ENCODE results near the gene CUEDC1. TPM values are rescaled to one million over a fixed set of nuclear protein-coding genes. Genes with fewer than 3 reads are reported as not detected.
"Not testable (repeated sequence)": the region's sequence is repeated elsewhere in the genome, so short reads cannot be mapped to it uniquely, and the experiment has no call there.

Gene CUEDC1
- total RNA-seq, 1 donor, result 2.5 TPM

GRCh38 chr17:57974053-57974824 is 19.0 kb upstream of the CUEDC1 start:
- not testable (repeated sequence) for H3K27me3 ChIP-seq (ENCODE audit: insufficient read depth, low read length); H3K4me3 ChIP-seq (ENCODE audit: low read length)

GRCh38 chr17:57972151-57972550 is 16.9 kb upstream of the CUEDC1 start:
- Histone ChIP-seq H3K4me1 (ENCODE audit: insufficient read depth, low read length) (no peaks in the 10 kb centered on the region), H3K9me3 (ENCODE audit: low read depth, low read length) (no peaks in the 10 kb centered on the region), H3K4me3 (ENCODE audit: low read length) (no peak overlapping the region), H3K27me3 (ENCODE audit: insufficient read depth, low read length) (no peaks in the 10 kb centered on the region)

More at GRCh38 chr17:57974053-57974824, 19.0 kb upstream of the CUEDC1 start:
- not testable (repeated sequence) for H3K4me1 ChIP-seq (ENCODE audit: insufficient read depth, low read length); H3K9me3 ChIP-seq (ENCODE audit: low read depth, low read length)

GRCh38 chr17:57971572-57971971 is 16.4 kb upstream of the CUEDC1 start:
- no peak overlapping the region for H3K4me3 ChIP-seq (ENCODE audit: low read length)
- no peaks in the 10 kb centered on the region for H3K9me3 ChIP-seq (ENCODE audit: low read depth, low read length)
- no peaks in the 10 kb centered on the region for H3K27me3 ChIP-seq (ENCODE audit: insufficient read depth, low read length)
- H3K4me1 ChIP-seq (ENCODE audit: insufficient read depth, low read length), result no peaks in the 10 kb centered on the region

- Histone ChIP-seq H3K4me1 (ENCODE audit: insufficient read depth, low read length) (no peaks in the 10 kb centered on the region), H3K27me3 (ENCODE audit: insufficient read depth, low read length) (no peaks in the 10 kb centered on the region), H3K4me3 (ENCODE audit: low read length) (no peak overlapping the region), H3K9me3 (ENCODE audit: low read depth, low read length) (no peaks in the 10 kb centered on the region)
Measured at GRCh38 chr17:57970710-57971109, 15.5 kb upstream of the CUEDC1 start.

GRCh38 chr17:57968456-57968855 is 13.2 kb upstream of the CUEDC1 start:
- Histone ChIP-seq H3K4me3 (ENCODE audit: low read length) (no peak overlapping the region), H3K9me3 (ENCODE audit: low read depth, low read length) (no peaks in the 10 kb centered on the region), H3K27me3 (ENCODE audit: insufficient read depth, low read length) (no peaks in the 10 kb centered on the region), H3K4me1 (ENCODE audit: insufficient read depth, low read length) (no peaks in the 10 kb centered on the region)

GRCh38 chr17:57966875-57967274 is 11.7 kb upstream of the CUEDC1 start:
- Histone ChIP-seq H3K4me3 (ENCODE audit: low read length) (no peak overlapping the region), H3K4me1 (ENCODE audit: insufficient read depth, low read length) (no peaks in the 10 kb centered on the region), H3K9me3 (ENCODE audit: low read depth, low read length) (no peaks in the 10 kb centered on the region), H3K27me3 (ENCODE audit: insufficient read depth, low read length) (no peaks in the 10 kb centered on the region)

- H3K4me1 ChIP-seq (ENCODE audit: insufficient read depth, low read length), result no peaks in the 10 kb centered on the region
- H3K27me3 ChIP-seq (ENCODE audit: insufficient read depth, low read length), result no peaks in the 10 kb centered on the region
- H3K9me3 ChIP-seq (ENCODE audit: low read depth, low read length), result no peaks in the 10 kb centered on the region
- no peak overlapping the region for H3K4me3 ChIP-seq (ENCODE audit: low read length)
Measured at GRCh38 chr17:57966246-57966645, 11.0 kb upstream of the CUEDC1 start.

GRCh38 chr17:57965521-57966160 is 10.4 kb upstream of the CUEDC1 start:
- H3K9me3 ChIP-seq (ENCODE audit: low read depth, low read length), result no peaks in the 10 kb centered on the region
- H3K4me3 ChIP-seq (ENCODE audit: low read length), result no peak overlapping the region
- H3K27me3 ChIP-seq (ENCODE audit: insufficient read depth, low read length), result no peaks in the 10 kb centered on the region
- H3K4me1 ChIP-seq (ENCODE audit: insufficient read depth, low read length), result no peaks in the 10 kb centered on the region

- H3K4me3 ChIP-seq (ENCODE audit: low read length), result no peak overlapping the region
- H3K9me3 ChIP-seq (ENCODE audit: low read depth, low read length), result no peaks in the 10 kb centered on the region
- H3K27me3 ChIP-seq (ENCODE audit: insufficient read depth, low read length), result no peaks in the 10 kb centered on the region
- no peaks in the 10 kb centered on the region for H3K4me1 ChIP-seq (ENCODE audit: insufficient read depth, low read length)
Measured at GRCh38 chr17:57963149-57963511, 7.9 kb upstream of the CUEDC1 start.

- H3K27me3 ChIP-seq (ENCODE audit: insufficient read depth, low read length), result peaks cover 4% of the 10 kb centered on the region
- H3K4me1 ChIP-seq (ENCODE audit: insufficient read depth, low read length), result no peaks in the 10 kb centered on the region
- no peak overlapping the region for H3K4me3 ChIP-seq (ENCODE audit: low read length)
- no peaks in the 10 kb centered on the region for H3K9me3 ChIP-seq (ENCODE audit: low read depth, low read length)
Measured at GRCh38 chr17:57962279-57963148, 7.3 kb upstream of the CUEDC1 start.

- Histone ChIP-seq H3K9me3 (ENCODE audit: low read depth, low read length) (no peaks in the 10 kb centered on the region), H3K27me3 (ENCODE audit: insufficient read depth, low read length) (peaks cover 24% of the 10 kb centered on the region), H3K4me3 (ENCODE audit: low read length) (no peak overlapping the region), H3K4me1 (ENCODE audit: insufficient read depth, low read length) (peaks cover 14% of the 10 kb centered on the region)
Measured at GRCh38 chr17:57959929-57960328, 4.7 kb upstream of the CUEDC1 start.

- peaks cover 26% of the 10 kb centered on the region for H3K27me3 ChIP-seq (ENCODE audit: insufficient read depth, low read length)
- not testable (repeated sequence) for H3K9me3 ChIP-seq (ENCODE audit: low read depth, low read length); H3K4me3 ChIP-seq (ENCODE audit: low read length)
- peaks cover 23% of the 10 kb centered on the region for H3K4me1 ChIP-seq (ENCODE audit: insufficient read depth, low read length)
Measured at GRCh38 chr17:57958391-57958790, 3.2 kb upstream of the CUEDC1 start.

GRCh38 chr17:57957886-57958285 is 2.7 kb upstream of the CUEDC1 start:
- Histone ChIP-seq H3K4me3 (ENCODE audit: low read length) (no peak overlapping the region), H3K4me1 (ENCODE audit: insufficient read depth, low read length) (peaks cover 25% of the 10 kb centered on the region), H3K9me3 (ENCODE audit: low read depth, low read length) (no peaks in the 10 kb centered on the region), H3K27me3 (ENCODE audit: insufficient read depth, low read length) (peaks cover 27% of the 10 kb centered on the region)

- Histone ChIP-seq H3K9me3 (ENCODE audit: low read depth, low read length) (no peaks in the 10 kb centered on the region), H3K4me3 (ENCODE audit: low read length) (no peak overlapping the region), H3K4me1 (ENCODE audit: insufficient read depth, low read length) (peaks cover 25% of the 10 kb centered on the region), H3K27me3 (ENCODE audit: insufficient read depth, low read length) (peaks cover 27% of the 10 kb centered on the region)
Measured at GRCh38 chr17:57957120-57957850, 2.1 kb upstream of the CUEDC1 start.
